NCI-H1105 treated with DMSO at 0.1 percent for 48 hours (cell line): ENCODE results near the gene LRP1B.

Experiments
- DNase-seq: peaks from one replicate; lab custom pipeline; 2025; lab: John Stamatoyannopoulos, UW

The LRP1B gene

DNA sequence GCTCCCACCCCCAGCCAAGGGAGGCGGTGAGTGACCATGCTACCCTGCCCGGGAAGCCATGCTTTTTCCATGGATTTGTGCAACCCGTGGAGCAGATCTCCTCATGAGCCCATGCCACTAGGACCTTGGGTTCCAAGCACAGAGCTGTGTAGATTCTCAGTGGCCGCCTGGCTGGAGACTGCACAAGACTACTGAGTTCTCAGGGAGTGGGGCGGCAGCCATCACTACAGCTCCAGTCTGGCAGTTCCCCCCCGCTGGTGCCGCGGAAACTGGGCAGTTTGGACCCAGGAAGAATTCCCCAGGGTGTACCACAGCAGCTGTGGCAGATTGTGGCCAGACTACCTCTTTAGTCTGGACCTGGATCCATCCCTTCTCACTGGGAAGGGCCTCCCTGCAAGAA, 470.6 kb downstream of the LRP1B start:
- no peak for DNase-seq

DNA sequence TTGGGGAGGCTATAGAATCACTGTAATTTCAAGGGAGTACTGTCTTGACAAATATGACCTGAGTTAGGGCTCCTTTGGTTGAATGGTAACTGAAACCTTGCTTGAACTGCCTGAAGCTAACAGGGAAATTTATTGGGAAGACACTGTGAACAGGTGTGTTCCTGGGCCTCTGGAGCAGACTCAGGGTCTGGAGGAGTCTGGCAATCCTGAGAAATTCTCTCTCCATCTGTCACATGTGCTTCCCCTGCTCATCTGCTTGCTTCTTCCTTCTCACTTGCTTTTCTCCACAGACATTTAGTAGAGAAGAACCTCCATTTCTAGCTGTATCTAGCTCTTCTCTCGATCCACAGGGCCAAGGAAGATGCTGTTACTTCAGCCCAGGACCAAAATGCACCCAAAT, 476.5 kb downstream of the LRP1B start:
- no peak for DNase-seq

DNA sequence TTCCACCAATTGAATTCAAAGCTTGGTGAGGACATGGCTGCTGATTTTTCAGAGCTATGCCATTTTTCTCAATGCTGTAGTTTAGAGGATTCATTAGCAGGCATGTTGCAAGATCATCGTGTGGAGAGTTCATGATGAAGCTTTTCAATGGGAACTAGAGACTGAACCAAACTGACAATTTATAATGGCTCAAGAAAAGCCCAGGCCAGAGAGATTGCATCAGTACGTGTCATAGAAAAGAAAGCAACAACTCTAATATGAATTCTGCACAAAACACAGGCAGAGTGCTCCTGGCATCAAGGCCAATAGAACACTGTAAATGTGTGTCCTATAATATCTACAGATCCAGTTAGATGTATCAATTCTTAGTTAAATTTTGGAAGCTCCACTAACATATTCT, 477.6 kb downstream of the LRP1B start:
- no peak for DNase-seq

DNA sequence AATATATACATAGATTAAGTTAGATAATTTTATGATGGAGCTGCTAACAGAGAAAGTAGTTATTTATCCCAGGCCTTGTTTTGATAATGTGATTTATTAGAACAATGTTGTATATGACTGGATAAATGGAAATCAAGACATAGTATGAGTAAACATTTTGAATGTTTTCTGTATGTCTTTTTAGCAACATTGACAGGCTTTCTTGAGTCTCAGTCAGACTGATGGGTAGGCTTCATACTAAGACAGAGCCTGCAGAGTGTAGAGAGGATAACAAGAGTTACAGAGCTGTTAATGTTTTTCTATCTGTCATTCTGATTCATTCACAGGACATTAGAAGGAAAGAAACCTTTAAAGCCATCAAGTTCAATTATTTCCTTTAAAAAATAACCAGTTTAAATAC, 478.5 kb downstream of the LRP1B start:
- DNase-seq = no peak

DNA sequence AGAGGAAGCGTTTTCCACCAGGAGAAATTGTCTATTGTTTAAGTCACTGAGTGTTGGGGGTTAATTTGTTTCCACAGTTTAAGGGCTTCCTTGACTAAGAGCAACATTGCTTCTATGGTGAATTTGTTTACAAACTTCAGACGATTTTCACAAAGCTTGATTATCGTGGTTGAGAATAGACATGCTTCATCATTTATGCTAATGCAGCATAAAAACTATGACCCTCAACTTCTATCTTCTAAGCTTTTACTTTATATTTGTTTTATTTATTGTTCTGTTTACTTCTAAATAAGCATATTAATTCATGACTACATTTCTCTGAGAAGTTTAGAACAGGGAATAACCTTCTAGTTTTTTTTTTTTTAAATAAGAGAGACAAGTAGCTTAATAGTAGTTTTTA, 483.5 kb downstream of the LRP1B start:
- no peak for DNase-seq

DNA sequence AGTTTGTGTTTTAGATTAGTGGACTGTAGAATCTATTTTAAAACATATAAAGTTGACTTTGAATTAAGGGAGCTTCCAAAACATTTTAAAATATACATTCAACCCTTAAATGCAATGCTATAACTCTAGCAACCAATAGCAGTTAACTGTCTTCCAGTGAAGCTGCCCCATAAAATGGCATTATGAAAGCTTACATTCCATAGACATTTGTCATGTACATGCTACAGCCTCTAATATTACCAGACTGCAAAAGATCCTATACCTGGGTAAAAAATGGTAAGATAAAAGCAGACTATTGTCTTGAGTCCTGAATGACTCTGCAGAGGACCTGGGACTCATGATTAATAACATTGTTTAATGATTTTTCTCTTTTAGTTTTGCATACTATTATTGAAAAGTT, 489.4 kb downstream of the LRP1B start:
- no peak for DNase-seq

DNA sequence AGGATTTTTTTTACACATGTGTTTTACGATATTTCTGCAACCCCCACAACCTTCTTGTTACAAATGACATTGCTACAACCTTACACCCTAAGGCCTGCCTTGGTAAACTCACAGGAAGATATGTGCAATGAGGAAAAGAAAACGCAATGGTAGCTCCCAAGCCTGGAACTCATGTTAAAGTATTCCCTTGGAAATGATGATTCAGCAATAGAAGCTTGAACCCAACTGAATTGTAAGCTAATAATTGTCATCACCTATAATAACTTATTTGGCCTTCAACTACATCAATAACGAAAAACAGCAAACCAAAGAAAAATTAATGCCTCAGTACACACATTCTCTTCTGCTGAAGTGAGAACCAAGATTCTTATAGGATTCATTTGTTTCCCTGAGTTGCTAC, 491.0 kb downstream of the LRP1B start:
- DNase-seq = no peak

DNA sequence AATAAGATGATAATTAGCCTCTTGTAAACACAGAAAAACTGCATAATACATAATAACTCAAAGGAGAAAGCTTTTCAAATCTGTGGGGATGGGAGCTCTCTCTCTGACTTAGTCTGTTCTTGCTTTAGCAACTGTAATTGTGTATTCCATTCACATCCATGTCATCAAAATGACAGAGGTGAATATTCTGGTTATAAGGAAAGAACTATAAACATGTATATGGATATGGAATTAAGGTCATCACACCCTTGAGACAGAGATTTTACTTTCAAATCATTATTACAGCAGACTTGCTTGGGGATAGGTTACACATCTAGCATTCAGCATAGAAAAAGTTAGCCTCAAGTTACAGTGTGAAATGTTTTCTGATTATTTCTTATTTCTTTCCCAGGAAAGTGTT, 497.7 kb downstream of the LRP1B start:
- no peak for DNase-seq

DNA sequence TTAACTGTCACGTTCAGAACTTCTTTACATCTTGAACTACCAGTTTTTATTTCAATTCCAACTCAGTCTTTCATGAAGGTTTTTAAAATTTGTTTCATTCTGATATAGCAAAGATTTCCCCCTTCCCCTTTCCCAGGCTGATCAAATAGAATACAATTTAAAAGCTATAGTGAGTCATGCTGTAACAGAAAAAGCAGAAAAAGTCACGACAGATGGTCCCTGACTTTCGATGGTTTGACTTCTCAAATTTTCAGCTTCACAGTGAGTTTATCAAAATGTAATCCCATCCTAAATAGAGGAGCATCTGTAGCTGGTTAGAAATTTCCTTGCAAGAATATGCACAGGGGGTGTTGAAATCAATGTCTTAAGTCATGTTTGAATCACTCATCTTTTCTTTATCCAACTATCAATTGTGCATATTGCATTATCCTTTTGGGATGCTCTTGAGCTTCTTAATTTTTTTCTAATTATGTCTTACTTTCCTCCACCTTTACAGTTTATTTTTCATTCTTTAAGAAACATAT, 500.3 kb downstream of the LRP1B start:
- no peak for DNase-seq

DNA sequence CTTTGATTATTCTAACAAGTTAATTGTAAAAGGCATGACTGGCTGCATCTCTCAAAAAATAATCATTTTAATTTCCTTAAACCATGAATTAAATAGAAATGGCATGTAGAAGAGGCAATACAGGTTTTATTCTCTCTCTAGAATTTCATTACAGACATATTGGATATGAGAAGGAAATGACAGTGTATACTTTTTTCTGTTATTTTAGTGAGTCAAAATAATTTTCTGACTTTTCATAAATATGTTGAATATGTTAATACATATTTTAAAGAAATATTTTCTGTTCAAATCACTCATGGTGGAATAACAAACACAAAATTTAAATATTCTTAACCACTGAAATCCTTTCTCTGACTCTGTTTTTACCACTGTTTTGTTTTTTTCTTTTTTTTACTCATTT, 510.4 kb downstream of the LRP1B start:
- no peak for DNase-seq

DNA sequence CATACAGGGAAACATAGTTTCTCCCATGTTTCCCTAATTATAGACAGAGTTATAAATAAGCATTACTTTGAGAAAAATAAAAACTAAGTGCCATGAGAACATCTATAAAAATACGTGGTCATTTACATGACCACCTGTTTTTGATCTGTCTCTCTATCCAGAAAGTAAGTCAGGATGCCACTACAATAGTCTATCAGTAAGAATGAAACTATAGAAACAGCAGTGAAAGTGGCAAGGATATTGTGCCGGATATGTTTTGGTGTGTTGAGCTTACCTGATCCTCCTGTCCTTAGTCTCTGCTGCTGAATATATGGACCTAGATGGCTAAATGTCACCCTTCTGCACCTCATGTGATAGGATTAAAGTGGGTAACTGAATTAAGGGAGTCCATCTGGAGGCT, 512.4 kb downstream of the LRP1B start:
- no peak for DNase-seq

DNA sequence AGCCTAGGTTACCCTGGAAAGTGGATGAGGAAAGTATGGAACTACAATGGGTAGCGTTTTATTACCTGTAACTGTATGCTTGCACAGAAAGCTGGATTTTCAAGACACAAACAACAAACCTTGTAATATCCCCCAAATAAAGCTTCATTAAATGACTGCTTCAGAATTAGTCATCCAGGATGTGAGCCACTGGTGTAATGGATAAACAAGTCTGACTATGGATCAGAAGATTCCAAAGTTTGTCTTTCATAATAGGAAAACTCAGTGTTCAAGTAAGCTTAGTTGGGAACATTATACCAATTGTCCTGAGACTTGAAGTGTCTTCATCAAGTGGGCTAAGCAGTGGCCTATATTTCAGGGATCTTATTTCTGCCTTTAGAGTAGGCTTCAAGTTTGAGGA, 518.8 kb downstream of the LRP1B start:
- DNase-seq = no peak

DNA sequence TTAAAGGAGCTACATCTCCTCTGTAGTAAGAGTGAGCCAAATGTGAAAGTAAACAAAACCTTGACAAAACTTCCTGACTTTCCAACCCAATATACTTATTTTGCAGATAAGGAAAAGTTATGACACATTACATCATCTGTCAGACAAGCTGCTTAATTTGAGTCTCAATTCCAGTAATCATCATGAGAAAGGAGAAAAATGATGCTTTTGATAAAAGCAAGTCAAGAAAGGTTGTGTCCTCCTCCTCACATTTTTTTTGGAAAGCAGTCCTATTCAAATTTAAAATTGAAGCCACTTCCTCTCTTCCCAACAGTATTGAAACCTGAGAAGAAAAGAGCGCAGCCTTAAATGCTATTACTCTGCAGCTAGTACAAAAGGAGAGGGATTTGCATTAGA, 519.6 kb downstream of the LRP1B start:
- DNase-seq = no peak

DNA sequence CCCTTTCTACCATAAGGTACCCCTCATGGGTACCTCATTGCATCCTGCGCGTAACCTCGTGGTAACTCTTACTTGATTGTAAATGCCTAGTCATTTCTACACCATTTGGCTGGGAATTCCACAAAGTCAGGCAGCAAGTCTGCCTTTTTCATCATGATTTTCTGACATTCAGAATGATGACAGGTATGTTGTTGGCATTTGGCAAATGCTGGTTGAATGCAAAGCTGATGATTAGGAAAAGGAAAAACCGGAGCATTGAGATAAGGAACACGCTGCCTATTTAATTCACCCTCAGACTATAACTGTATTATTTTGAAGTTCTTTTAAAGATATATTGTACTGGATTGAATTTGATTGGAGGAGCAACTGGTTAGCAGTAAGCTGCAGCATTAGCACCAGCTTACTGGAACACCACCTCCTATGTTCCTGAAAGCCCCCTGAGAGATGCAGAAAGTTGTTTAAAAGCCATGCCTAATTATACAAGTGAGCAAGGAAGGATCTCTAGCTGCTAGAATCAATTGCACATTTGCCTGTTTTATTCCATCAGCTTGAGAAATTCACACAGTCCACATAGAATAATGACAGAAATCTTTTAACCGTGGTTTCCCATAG, 520.1 kb downstream of the LRP1B start:
- DNase-seq = no peak

DNA sequence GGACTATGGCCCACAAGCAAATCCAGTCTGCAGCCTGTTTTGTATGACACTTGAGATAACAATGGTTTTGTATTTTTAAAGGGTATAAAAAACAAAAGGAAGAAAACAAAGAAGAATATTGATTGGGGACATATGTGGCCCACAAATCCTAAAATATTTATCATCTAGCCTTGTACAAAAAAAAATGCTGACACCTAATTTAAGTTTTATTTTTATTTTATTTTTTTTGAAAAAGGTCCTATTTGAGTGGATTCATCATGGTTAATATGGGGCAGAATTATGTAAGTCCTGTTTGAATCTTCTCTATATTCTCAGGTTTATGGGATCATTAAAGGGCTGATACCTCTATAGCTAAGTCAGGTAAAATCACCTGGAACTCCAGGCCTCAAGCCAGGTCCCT, 525.7 kb downstream of the LRP1B start:
- no peak for DNase-seq

DNA sequence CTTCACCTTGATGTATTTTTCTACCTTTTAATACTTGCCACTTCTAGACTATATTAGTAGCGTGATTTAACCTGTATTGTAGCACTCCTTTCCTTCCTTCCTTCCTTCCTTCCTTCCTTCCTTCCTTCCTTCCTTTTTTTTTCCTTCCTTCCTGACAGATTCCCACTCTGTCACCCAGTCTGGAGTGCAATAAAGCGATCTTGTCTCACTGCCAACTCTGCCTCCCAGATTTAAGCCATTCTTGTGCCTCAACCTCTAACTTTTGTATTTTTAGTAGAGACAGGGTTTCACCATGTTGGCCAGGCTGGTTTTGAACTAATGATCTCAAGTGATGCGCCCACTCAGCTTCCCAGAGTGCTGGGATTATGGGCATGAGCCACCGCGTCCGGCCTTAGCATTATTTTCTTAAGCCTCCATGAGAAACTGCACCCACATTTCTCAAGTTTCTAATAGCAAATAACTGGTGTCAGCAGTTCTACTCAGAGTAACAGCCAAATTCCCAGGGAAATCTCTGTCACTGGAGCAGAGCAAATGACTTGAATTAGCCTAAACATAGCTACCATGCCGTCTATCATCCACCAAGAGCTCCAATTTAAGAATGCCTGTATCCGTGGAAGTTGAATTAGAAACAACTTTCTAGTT, 529.2 kb downstream of the LRP1B start:
- DNase-seq = no peak

DNA sequence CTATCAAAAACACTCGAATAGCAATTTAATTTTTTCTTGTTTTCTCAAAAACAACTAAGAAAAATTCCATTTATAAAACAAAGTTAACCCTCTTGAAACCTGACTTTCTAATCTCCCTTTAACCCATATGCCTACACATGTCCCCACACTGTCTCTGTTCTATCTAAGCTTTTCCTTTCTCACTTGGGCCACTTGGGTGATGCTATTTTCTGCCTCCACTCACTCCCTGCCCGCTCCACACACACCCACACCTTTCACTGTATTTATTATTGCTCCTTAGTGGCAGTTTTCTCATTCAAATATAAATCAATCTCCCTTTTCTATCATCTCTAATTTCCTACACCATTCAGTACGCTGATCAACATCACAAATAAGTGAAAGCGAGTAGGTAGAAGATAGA, 531.1 kb downstream of the LRP1B start:
- no peak for DNase-seq

DNA sequence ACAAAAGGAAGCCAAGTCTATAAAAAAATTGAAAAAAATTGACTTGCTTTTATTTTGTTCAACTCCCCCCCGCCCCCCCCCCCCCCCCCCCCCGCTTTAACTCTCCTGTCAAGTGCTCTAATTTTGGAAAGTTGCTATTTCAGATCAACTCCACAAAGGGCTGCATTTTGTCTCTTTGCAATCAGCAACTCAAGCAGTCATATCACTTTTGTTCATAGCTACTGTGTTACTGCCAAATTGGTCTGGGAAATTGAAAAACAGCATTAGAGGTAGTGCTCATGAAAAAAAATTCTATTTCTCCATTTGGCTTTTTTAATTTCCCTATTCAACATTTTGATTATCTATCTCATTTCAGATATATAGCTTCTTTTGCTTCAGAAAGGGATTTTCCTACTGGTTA, 531.8 kb downstream of the LRP1B start:
- DNase-seq = no peak

DNA sequence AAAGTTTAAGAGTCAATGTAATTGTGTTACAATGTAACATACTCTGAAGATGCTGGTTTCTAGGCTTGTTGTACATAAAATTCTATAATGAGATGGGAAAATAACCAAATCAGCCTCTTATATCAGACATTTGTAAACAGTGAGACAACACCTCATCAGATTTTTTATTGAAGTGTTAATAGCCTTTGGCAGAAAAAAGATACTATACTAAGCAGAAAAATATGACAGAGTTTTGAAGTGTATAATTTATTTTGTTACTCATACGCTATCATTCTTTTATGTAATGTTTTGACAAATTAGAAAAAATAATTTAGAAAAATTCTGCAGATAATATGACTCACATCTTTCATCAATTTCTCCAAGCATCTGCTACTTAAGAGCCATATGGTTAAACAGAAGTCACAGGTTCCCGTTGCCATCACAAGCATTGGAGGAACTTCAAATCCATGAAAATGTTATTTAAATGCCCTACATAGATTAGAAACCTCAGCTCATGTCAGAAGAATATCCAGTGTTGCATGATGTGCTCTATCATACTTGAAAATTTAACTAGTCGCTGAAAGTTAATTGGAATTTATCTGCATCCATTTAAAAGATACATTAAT, 535.4 kb downstream of the LRP1B start:
- no peak for DNase-seq

DNA sequence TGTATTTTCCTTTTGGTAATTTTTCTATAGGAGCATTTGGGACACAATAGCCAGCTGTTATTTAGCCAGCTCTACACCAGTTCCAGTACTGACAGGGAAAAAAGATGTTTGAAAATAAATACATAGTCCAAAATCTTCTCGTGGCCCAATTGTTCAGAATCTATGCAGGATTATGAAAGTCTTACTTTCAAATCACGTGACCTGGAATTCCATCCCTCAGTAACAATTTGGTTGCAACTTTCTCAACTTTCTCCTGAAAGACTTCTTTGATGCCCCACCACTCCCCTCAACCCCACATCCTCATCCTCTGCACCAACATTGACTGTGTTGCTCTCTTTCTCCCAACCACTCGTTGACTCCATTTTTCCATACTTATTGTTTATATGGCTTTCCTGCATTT, 539.0 kb downstream of the LRP1B start:
- no peak for DNase-seq

DNA sequence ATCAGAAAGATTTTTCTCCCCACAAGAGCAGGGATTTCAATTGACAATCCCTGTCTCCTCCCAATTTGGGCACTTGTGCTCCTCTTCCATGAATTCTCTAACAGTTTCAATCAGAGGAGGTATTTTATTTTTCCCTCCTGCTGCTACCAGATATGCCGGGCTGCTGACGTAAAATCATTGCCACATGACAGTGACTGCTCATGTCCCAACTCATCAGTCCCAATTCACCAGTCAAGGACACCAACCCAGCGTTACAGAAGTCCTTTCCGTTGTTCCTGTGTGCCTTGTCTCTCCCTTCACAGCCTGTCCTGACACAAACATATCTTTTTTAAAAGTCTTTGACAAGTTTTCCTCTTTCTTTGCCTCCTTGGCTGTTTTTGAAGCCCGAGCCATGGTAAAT, 540.2 kb downstream of the LRP1B start:
- no peak for DNase-seq

DNA sequence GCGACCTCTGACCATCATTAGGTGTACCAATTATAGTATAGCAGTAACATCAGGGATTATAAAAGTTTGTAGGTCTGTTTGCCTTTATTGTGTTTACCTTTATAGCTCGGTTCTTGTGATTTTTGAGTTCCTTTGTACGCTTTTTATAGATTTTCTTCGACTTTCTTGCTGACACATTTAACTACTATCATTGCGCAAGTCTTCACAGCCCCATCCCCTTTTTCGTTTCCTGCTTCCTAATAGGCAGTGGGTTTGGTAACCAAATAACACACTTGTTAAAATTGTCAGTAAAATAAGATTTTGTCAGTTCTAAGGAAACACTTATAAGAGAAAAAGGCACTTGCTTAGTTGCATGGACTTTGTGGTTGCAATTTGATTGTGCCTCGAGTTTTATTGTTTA, 541.5 kb downstream of the LRP1B start:
- DNase-seq = no peak

DNA sequence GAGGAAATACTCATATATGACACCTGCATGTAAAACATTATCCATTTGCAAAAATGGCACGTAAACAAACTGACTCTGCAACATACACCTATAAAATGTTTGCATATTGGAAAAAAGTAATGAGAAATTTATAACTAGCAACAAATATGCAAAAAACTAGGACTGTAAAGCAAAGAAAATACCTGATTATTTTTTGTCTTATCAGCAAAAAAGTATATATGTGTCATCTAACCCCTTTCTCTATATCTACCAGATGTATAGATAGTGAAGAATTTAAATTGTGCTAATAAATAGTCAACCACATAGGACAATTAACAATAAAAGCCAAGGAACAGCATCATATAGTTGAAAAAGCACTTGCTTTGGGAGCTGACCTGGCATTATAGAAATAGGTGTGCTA, 543.8 kb downstream of the LRP1B start:
- no peak for DNase-seq

DNA sequence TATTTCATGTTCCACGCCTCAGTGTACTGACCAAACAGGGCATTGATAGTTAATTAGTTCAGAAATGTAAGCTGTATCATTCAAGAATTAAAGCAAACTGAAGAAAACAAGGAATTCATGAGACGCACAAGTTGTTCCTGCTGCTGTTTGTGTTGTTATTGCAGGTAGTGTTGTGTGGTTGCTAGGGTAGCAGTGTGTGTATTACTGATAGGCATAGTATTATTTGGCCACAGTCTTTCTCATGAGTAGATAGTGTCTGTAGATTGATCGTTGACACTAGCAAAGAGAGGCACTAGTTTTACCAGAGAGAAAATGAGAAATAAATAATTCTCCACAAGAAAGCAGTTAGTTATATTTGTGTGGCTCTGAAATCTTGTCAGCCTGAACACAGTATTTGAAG, 548.6 kb downstream of the LRP1B start:
- no peak for DNase-seq
